Measurements from ENCODE around the gene PHC1.
A peak's percentile ranks its signal among the peaks of the same experiment; 100 is the strongest.
"Not testable (repeated sequence)": the region's sequence is repeated elsewhere in the genome, so short reads cannot be mapped to it uniquely, and the experiment has no call there.

Gene PHC1

DNA sequence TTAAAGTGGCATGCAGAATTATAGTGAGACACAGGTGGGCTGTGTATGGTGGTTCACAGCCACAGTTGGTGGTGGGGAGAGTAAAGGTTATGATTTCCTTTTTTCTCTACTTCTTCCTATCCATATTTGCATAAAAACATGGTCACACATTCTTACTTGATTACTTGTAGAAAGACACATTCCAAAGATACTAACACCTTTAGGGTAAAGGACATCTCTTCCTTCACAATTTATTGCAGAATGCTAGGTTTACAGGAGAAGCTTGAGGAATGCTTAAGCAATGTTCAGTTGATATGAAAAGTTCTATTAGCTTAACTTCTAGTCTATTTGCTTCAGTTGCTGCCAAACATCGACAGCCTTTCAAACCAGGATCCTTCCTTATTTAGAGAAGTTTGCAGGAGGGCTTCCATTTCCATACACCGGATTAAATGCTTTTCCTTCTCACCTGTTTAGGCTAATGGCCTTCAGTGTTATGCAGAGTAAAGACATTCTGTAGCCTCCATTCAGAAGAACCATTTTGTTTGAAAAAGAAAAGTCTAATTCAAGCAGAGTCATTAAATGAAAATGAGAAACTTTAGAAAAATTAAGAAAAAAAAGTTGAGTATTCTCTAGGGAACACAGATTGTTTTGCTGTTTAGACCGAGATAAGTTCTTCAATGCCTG is 2.6 kb upstream of the PHC1 start:
- TF ChIP-seq, protein P1, sequence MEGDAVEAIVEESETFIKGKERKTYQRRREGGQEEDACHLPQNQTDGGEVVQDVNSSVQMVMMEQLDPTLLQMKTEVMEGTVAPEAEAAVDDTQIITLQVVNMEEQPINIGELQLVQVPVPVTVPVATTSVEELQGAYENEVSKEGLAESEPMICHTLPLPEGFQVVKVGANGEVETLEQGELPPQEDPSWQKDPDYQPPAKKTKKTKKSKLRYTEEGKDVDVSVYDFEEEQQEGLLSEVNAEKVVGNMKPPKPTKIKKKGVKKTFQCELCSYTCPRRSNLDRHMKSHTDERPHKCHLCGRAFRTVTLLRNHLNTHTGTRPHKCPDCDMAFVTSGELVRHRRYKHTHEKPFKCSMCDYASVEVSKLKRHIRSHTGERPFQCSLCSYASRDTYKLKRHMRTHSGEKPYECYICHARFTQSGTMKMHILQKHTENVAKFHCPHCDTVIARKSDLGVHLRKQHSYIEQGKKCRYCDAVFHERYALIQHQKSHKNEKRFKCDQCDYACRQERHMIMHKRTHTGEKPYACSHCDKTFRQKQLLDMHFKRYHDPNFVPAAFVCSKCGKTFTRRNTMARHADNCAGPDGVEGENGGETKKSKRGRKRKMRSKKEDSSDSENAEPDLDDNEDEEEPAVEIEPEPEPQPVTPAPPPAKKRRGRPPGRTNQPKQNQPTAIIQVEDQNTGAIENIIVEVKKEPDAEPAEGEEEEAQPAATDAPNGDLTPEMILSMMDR (conservative IDR thresholded peaks at IDR 0.05), result no peak
- peak overlapping the region; percentile 98 for H3K27ac ChIP-seq

DNA sequence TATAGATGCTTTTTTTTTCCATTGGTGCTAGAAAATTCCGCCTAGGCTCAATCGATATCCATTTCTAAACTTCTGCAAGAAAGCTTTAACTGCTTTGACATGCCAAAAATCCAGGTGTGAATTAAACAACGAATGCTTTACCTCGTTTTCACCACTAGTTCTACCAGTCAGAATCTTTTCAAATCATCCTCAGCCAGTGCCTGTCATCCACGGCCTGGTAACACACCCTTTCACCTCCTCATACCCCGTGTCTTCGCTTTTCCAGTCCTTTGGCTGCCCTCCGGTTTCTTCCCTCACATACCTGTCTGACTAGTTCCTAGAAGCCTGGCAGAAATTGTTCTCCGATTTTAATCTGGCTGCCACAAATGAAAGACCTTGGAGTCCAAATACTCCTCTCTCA is 1.4 kb upstream of the PHC1 start:
- peak overlapping the region; percentile 98 for H3K27ac ChIP-seq
- TF ChIP-seq, protein P1 (conservative IDR thresholded peaks at IDR 0.05), result peak; percentile 68

DNA sequence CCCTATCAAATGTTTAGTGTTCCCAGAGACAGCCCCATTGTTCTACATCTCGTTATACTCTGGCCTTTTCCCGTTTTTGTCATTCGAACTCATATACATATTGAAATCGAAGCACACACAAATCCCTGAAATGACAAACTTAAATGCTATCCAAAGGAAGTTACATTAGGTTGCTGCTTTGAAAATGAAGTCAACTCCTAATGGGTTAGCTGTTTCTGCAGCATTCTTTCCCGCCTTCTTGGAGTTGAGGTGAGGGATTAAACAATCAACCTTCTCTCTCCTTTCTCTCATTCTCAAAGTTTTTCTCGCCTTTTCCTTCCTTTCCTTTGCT is 642 bp upstream of the PHC1 start:
- TF ChIP-seq, protein P1 (conservative IDR thresholded peaks at IDR 0.05), result no peak
- peak overlapping the region; percentile 98 for H3K27ac ChIP-seq

DNA sequence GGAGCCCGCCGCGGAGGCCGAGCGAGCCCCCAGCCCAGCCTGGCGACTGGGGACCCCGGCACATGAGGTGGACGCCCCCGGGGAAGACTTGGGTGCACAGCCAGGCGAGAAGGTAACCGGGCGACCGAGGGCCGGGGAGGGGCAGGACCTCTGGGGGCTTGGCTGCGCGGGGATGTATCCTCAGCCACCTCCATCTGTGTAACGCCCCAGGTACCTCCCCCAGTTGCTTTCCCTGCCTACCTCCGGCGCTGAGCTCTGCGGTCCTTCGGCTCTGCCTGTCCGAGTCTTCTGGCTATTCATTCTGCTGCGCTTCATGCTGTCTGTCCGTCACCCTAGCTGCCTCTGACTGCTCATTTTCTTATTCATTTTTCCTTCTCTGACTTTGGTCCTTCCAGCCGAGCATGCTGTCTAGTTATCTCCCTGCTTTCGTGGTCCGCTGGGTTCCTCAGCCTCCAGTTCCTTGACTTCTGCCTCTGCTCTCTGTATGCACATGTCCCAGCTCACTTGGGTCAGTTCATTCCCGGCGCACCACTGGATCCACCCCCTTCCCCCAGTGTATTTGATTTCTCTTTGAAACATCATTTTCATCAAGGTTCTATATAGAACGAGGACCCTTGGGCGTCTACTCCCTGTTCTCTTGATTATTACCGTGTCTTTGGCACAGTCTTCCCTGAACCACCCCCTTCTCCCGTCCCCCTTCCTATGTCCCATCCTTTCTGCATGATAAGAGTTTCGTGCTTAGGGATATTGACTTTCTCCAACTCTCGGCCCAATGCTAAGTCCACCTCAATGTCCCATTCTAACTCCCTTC is 612 bp downstream of the PHC1 start:
- TF ChIP-seq, protein P1 (conservative IDR thresholded peaks at IDR 0.05), result no peak
- H3K27ac ChIP-seq, result peak overlapping the region; percentile 98

DNA sequence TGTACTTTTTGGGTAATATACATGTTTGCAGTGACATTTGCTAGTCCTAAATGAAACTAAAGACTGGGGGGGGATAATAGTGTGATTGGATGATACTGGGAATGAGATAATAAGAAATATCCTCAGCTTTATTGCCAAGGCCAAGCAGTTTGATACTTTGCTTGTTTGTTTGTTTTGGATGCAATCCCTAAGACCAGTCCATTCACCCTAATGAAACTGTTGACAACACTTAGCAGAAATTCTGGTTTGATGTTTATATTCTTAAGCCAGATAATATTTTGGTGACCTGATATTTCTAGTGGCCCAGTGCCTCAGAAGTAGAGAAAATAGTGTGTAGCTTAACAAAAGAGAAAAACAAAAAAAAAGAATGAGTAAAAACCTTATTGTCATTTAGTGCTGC is 1.8 kb downstream of the PHC1 start:
- peak overlapping the region; percentile 98 for H3K27ac ChIP-seq
- TF ChIP-seq, protein P1 (conservative IDR thresholded peaks at IDR 0.05), result no peak

DNA sequence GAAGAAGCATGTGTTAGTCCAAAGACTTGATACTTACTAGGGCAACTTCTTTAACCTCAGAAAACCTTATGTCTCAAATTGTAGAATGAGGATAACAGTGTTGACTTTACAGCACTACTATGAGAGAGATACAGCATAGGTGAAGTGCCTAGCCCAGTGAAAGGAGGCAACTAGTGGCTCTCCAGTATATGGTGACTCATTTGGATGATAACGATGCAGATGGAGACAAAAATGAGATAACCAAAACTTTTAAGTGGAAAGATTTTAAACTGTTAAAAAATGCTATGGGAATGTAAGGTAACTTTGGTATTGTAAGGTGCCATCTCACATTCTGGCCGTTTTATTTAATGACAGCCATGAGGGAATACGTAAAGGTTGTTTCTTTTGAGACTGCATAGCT is 2.7 kb downstream of the PHC1 start:
- TF ChIP-seq, protein P1 (conservative IDR thresholded peaks at IDR 0.05), result no peak

DNA sequence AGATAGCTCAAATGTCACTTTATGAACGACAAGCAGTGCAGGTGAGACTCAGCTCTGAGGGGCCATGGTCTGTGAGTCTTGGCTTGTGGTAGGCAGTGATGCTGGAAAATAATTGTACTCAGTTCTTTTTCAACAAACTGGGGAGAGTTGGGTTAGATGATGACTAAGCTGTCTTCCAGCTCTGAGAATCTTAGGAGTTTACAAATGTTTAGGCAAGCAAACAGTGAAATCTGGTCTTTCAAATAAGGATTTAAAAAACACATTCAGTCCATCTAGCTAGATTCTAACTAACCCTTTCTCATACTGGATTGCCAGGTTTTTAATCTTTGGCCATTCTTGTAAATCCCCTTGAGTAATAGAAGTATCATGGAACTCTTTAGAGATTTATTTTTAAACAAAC is 3.4 kb downstream of the PHC1 start:
- TF ChIP-seq, protein P1 (conservative IDR thresholded peaks at IDR 0.05), result no peak
- peak overlapping the region; percentile 98 for H3K27ac ChIP-seq

More for the DNA sequence above, 2.7 kb downstream of the PHC1 start:
- peak overlapping the region; percentile 98 for H3K27ac ChIP-seq

DNA sequence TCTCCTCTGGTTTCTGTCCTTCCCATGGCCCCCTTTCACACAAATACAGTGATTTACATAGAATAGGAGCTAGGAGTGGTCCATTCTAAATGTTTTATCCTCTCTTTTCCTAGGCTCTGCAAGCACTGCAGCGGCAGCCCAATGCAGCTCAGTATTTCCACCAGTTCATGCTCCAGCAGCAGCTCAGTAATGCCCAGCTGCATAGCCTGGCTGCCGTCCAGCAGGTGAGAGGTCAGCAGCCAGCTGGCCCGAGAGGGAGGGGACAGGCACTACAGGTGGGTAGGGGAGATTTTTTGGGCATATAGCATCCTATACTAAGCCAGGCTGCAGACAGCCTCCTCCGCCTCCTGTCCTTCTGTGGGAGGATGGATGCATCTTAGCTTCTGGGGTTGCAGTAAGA is 5.3 kb downstream of the PHC1 start:
- H3K27ac ChIP-seq, result not testable (repeated sequence)
